Heart left ventricle (tissue), 16 donors: ENCODE measurements around the gene MRPL38. TPM values are rescaled to one million over a fixed set of nuclear protein-coding genes. Genes with fewer than 3 reads are reported as not detected.

Experiments used
- ATAC-seq, 4 donors: fragments of 200-7000 bp; cut with Tn5 transposase; one replicate each; pipeline ENCODE4 v1.9.1; 2020 to 2022; ENCODE audit warnings: moderate library complexity in 4 of 4, mild to moderate bottlenecking in 3 of 4, moderate number of reproducible peaks in 1 of 4
- DNase-seq, 5 donors: peaks; one replicate each; pipeline ENCODE4 v3.0.0-alpha.2; 2020
- H3K27ac ChIP-seq, 12 donors: fragments of 200-600 bp; sonication (generic) in 4 of 12; one replicate each; pipeline versions ENCODE4 v1.5.0 to v1.8.0; 2016 to 2022; ENCODE audit warnings: mild to moderate bottlenecking in 2 of 12
- H3K27me3 ChIP-seq, 9 donors: fragments of 200-600 bp; sonication (generic) in 2 of 9; one replicate each; pipeline versions ENCODE4 v1.5.1 to v1.8.0; 2016 to 2022; ENCODE audit warnings: mild to moderate bottlenecking in 3 of 9
- H3K36me3 ChIP-seq, 9 donors: fragments of 200-600 bp; sonication (generic) in 2 of 9; one replicate each; pipeline versions ENCODE4 v1.5.0 to v1.8.0; 2018 to 2022; ENCODE audit warnings: mild to moderate bottlenecking in 2 of 9
- H3K4me1 ChIP-seq, 12 donors: fragments of 200-600 bp; sonication (generic) in 4 of 12; one replicate each; pipeline versions ENCODE4 v1.5.0 to v1.8.0; 2016 to 2022; ENCODE audit warnings: mild to moderate bottlenecking in 3 of 12
- H3K4me3 ChIP-seq, 12 donors: fragments of 200-600 bp; sonication (generic) in 4 of 12; one replicate each; pipeline versions ENCODE4 v1.5.0 to v1.8.0; 2017 to 2022; ENCODE audit warnings: mild to moderate bottlenecking in 9 of 12, moderate library complexity in 4 of 12
- H3K9me3 ChIP-seq, 12 donors: fragments of 200-600 bp; sonication (generic) in 4 of 12; one replicate each; pipeline versions ENCODE4 v1.5.0 to v1.8.0; 2016 to 2022; ENCODE audit warnings: mild to moderate bottlenecking in 1 of 12
- CTCF ChIP-seq, 12 donors: fragments of 200-600 bp; sonication (generic) in 4 of 12; IDR thresholded peaks; one replicate each; pipeline versions ENCODE4 v1.5.0 to v1.8.0; 2018 to 2022; ENCODE audit warnings: antibody characterized with exemption in 12 of 12, mild to moderate bottlenecking in 5 of 12
- POLR2A ChIP-seq, 2 donors: fragments of 450-650 bp; IDR thresholded peaks; one replicate each; pipeline ENCODE4 v1.6.1; 2017; ENCODE audit warnings: antibody characterized with exemption in 2 of 2, mild to moderate bottlenecking in 2 of 2, moderate library complexity in 2 of 2
- WGBS, 4 donors: extraction: QIAGEN DNeasy Blood & Tissue Kit in 2 of 4; methylation state at CpG; one replicate each; pipeline versions ENCODE4 v1.1.5 to v1.1.7; 2013 to 2018; 5-methylcytosine and 5-hydroxymethylcytosine counted together
- intact Hi-C, 10 donors: fragments of 100-400 bp; cut with DNase I; formaldehyde crosslinking; loops; one replicate each; pipeline versions ENCODE4 v1.11.1 to v1.14.2; 2022
- polyA plus RNA-seq, 2 donors: library from polyadenylated mRNA; stranded (reverse); fragments of 200-250 nt; gene quantifications; one replicate each; pipeline ENCODE4 v1.2.3, GENCODE V29; 2013
- total RNA-seq, 9 donors: library from RNA; depleted of rRNA in 2 of 9; stranded (reverse); fragments of >200 nt in 2 of 9; fragmentation: NEBNext Ultra II Directional in 3 of 9; extraction: Animal tissue kit (Norgen Biotek cat#: 25700) in 3 of 9; gene quantifications; one replicate each; pipeline versions ENCODE4 v1.1.0 to v1.2.4, GENCODE V29; 2016 to 2023
- donor health status: ischemic (EF 13 %, LVEDD 7.1; RV severe dilation, severe dysfunction).
- donor health status: healthy with polysubstance abuse.
- donor health status: DM: no; HTN: yes; CAD: no.
- donor health status: DM: no; HTN: no; CAD: no.
- donor health status: ischemic (EF 25% LVEDD 6.9; RV normal size, moderate dysfunction).
- donor health status: ischemic (EF 25% LVEDD 5.7; RV mildly dilated, moderate dysfunction).
- donor health status: healthy.
- donor health status: DM: yes; HTN: yes; CAD: no.
- donor health status: ischemic (EF 35%, LVEDD 5.7; RV mildly dilated, moderate dysfunction).
- donor health status: nonischemic (EF 11% LVEDD 7.7; RV severe dilation, severe dysfunction).
- donor health status: DM: yes; HTN: yes; CAD: no.
- donor health status: PGD.
- donor health status: ischemic (EF 29% LVEDD 5.4; RV normal size, mild dysfunction).
- donor health status: nonischemic (EF 23%, LVEDD 6.1; RV moderate dilation, normal function).

MRPL38 gene
- total and polyA plus RNA-seq, 11 donors = 54.8 to 126 (median 106) TPM

- peaks cover 0 to 57% (median 52%) of the 10 kb centered on the region in 9 donors for H3K36me3 ChIP-seq
- H3K4me3 ChIP-seq = no peak overlapping the region
- H3K9me3 ChIP-seq = no peaks in the 10 kb centered on the region
- TF ChIP-seq CTCF (IDR thresholded peaks at IDR 0.05) (no peak), POLR2A (IDR thresholded peaks at IDR 0.05) (no peak)
- H3K27ac ChIP-seq = no peak overlapping the region
- peaks cover 0 to 22% (median 11%) of the 10 kb centered on the region in 12 donors for H3K4me1 ChIP-seq
- ATAC-seq (no peak), DNase-seq (no peak)
- intact Hi-C loops = loop anchor here in 1 of 10 donors (10.0 kb wide), 1 partner anchor 372 kb away; no protein-coding TSS in a partner anchor
- WGBS, 4 donors = 92 to 95% (median 94%) methylated on average over 6 of the region's 6 CpGs
- no peaks in the 10 kb centered on the region for H3K27me3 ChIP-seq
These were observed 2.3 kb downstream of the MRPL38 start for GRCh38 chr17:75902406-75902805.

DNA sequence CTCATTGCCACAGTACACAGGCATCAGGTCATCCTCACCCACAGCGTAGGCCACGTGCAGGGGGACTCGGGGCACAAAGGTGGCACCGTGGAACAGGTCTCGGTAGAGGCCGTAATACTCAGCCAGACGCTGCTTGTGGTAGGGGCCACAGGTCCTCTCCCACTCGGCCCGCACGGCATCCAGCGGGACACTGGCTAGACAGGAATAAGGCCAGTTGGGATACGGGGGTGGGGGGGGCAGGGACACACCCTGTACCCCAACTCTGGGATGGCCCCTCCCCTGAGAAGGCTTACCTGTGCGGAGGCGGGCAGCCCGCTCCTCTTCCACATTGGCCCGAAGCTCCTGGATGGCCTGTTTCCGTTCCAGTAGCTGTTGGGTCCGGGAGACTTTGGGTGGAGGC, 3.0 kb downstream of the MRPL38 start:
- no peak overlapping the region for H3K27ac ChIP-seq
- no peaks in the 10 kb centered on the region for H3K27me3 ChIP-seq
- no peaks in the 10 kb centered on the region for H3K9me3 ChIP-seq
- no peak for TF ChIP-seq POLR2A (IDR thresholded peaks at IDR 0.05)
- TF ChIP-seq CTCF (IDR thresholded peaks at IDR 0.05) = no peak
- no peak overlapping the region for H3K4me3 ChIP-seq
- peaks cover 0 to 27% (median 16%) of the 10 kb centered on the region in 12 donors for H3K4me1 ChIP-seq
- ATAC-seq (no peak), DNase-seq (no peak)
- H3K36me3 ChIP-seq = peaks cover 0 to 57% (median 52%) of the 10 kb centered on the region in 9 donors
- WGBS, 4 donors = 87 to 94% (median 91%) methylated on average over 12 to 18 of the region's 18 CpGs
- intact Hi-C loops = loop anchor here in 1 of 10 donors (10.0 kb wide), 1 partner anchor 373 kb away; no protein-coding TSS in a partner anchor

DNA sequence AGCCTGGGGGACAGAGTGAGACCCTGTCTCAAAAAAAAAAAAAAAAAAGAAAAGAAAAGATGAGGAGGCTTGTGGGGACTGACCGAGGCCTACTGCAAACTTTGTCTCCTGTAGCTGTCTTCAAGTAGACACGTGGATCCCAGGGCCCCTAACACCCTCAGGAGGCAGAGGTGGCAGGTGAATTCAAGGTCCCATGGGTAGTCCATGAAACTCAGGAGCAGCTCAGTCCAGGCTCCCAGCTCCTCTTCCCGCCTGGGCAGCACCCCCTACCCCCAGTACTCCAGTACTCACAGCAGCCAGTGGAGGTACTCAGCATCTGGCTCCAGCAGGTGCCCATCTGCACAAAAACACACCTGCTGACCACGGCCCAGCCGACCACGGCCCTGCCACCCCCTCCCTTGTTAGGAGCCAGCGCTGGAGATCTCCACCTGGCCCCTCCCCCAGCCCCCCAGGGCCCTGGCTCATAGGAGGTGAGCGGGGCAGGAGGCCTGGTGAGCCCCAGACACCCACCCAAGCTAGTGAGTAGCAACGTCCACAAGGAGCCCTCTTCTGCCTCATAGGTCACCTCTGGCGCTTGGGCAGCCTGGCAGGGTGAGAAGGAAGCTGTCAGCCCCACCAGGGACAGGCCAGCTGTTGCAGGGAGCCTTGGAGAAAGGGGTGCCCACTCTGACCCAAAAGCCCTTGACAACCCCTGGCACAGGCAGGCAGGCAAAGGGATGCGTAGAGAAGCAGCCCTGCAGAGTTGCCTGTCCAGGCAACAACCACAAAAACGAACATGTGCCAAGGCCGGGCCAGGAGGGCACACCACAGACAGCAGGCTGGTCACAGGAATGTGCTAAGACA, 3.8 kb downstream of the MRPL38 start:
- no peak for TF ChIP-seq POLR2A (IDR thresholded peaks at IDR 0.05)
- TF ChIP-seq CTCF (IDR thresholded peaks at IDR 0.05) = no peak
- DNase-seq = no peak
- peaks cover 0 to 57% (median 52%) of the 10 kb centered on the region in 9 donors for H3K36me3 ChIP-seq

GRCh38 chr17:75899767-75900468, 4.8 kb downstream of the MRPL38 start:
- H3K27me3 ChIP-seq = no peaks in the 10 kb centered on the region

More for the DNA sequence above, 3.8 kb downstream of the MRPL38 start:
- no peaks in the 10 kb centered on the region for H3K27me3 ChIP-seq
- ATAC-seq = no peak
- no peak overlapping the region for H3K27ac ChIP-seq
- H3K4me1 ChIP-seq = peaks cover 0 to 31% (median 18%) of the 10 kb centered on the region in 12 donors
- no peaks in the 10 kb centered on the region for H3K9me3 ChIP-seq
- 86 to 91% (median 88%) methylated on average over 12 to 13 of the region's 13 CpGs for WGBS, 4 donors
- no peak overlapping the region for H3K4me3 ChIP-seq
- intact Hi-C loops = loop anchor here in 1 of 10 donors (10.0 kb wide), 1 partner anchor 374 kb away; no protein-coding TSS in a partner anchor

More at GRCh38 chr17:75899767-75900468, 4.8 kb downstream of the MRPL38 start:
- intact Hi-C loops = loop anchor here in 7 of 10 donors (5.0 to 10.0 kb wide), 7 partner anchors 43 to 375 kb away; partner anchors contain the start of genes WBP2 (in 3 of the 7), GALK1 (in 1 of the 7), UNC13D (in 1 of the 7) and UNK (in 1 of the 7)
- TF ChIP-seq CTCF (IDR thresholded peaks at IDR 0.05) (no peak), POLR2A (IDR thresholded peaks at IDR 0.05) (no peak)
- ATAC-seq (no peak), DNase-seq (no peak)
- Histone ChIP-seq H3K36me3 (peaks cover 0 to 57% (median 52%) of the 10 kb centered on the region in 9 donors), H3K9me3 (no peaks in the 10 kb centered on the region), H3K27ac (no peak overlapping the region), H3K4me3 (no peak overlapping the region), H3K4me1 (peaks cover 0 to 34% (median 26%) of the 10 kb centered on the region in 12 donors)
- 88 to 95% (median 91%) methylated on average over 14 to 23 of the region's 23 CpGs for WGBS, 4 donors
